ENCODE results near the gene XYLT2.

Gene XYLT2

DNA sequence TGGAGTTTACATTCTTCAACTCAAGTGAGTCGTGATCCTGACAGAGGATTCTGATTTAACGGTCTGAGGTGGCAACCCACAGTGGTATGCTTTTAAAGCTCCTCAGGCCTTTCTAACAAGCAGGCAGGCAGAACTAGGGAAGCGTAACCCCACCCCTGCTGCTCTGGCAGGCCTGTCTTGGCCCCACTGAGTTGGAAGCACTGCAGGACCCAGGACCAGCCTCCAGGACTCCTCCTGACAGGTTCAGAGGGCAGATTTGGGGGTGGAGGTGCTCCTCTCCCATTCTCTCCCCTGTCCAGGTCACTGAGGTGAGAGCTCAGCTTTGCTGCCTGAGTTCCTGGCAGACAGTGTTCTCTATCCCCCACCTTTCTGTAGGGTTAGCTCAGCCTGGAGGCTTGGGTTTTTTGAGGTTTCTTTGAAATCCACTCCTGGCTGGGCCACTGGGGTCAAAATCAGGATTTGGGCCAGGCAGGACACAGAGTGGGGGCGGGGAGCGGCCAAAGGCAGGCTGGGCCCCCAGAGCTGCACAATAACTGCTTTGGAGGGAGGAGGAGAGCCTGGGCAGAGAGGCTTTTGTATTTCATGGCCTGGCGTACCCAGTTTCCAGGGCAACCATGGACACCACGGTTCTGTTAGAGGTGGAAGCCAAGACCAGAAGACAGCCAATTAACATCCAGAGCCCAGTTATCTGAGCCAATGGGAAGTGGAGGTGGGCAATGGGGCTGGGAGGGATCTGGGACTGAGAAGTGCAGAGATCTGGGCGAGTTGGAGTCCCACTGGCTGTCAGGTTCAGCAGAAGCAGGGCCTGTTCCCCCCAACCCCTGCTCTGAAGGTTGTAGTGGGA lies 17.5 kb downstream of the XYLT2 start:
- DNase-seq (ENCODE audit: low read depth in 1 of 2, low spot score in 1 of 2): no peak

DNA sequence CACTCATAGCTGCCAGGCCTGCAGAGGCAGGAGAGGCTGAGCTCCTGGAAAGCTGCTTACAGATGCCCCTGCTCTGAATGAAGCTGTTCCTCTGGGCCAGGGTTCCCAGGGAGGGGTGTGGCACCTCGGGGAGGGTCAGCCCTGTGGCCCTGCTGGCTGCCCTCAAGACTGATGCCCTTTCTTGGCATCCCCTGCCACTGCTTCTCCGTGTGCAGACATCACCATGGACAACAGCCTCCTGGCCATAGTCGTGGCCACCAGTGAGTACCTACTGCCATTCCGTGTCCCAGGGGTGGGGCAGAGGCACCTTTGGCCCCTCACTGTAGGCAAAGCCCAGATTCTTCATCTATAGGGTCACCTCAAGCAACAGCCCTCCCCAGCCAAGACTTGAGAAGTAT lies 18.1 kb downstream of the XYLT2 start:
- DNase-seq (ENCODE audit: low read depth in 1 of 2, low spot score in 1 of 2): no peak

- DNase-seq (ENCODE audit: low read depth in 1 of 2, low spot score in 1 of 2): no peak
Measured at GRCh38 chr17:50364715-50365114, 18.8 kb downstream of the XYLT2 start.

GRCh38 chr17:50365165-50365564 lies 19.2 kb downstream of the XYLT2 start:
- no peak for DNase-seq (ENCODE audit: low read depth in 1 of 2, low spot score in 1 of 2)

DNA sequence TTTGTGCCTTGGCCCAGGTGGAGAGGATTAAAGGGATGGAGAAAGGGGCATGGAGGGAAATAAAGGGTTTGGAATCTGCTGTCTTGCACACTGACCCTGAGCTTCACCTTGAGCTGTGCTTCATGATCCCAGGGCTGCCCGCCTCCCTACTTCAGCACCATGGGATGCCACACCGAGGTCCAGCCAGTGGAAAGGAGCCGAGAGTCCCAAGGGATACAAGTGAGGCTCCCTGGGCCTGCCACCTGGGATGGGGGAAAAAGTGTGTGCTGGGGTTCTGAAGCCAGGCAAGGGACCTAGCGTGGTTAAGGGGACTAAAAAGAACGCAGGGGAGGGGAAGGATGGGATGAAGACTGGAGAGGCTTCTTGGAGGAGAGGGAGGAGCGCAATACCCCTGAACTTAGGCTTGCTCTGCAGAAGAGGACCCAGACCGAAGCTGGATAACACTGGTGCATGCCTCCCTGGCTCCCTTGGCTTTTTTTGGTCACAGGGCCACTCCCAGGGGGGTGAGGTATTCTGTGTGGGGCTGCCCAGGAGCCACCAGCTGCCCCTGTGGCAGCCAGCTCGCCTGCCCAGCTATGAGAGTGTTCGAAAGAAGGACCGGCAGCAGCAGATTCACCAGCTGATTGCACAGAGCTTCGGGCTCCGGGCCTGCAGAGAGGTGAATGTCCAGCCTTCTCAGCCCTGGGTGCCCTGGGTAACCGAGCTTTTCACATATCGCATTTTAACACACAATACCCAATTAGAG lies 19.9 kb downstream of the XYLT2 start:
- DNase-seq (ENCODE audit: low read depth in 1 of 2, low spot score in 1 of 2): no peak

DNA sequence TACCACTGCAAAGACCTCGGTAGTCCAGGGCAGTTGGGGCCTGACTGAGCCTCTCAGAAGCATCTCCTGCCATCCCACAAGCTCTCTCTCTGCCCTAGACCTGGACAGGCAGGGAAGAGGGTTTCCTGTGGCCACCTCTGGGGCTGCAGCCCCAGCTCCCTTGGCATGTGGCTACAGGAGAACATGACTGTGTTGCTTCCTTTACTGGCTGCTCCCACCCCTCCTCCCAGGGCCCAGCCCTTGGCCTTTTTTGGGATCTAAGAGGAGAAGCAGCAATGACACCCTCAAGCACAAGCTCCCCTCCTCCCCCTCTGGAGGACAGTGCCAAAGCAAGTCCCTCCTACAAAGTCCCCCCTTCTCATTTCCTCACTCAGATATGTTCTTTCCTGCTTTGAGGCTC lies 21.5 kb downstream of the XYLT2 start:
- DNase-seq (ENCODE audit: low read depth in 1 of 2, low spot score in 1 of 2): no peak

GRCh38 chr17:50370052-50370451 lies 24.1 kb downstream of the XYLT2 start:
- DNase-seq (ENCODE audit: low read depth in 1 of 2, low spot score in 1 of 2): no peak

DNA sequence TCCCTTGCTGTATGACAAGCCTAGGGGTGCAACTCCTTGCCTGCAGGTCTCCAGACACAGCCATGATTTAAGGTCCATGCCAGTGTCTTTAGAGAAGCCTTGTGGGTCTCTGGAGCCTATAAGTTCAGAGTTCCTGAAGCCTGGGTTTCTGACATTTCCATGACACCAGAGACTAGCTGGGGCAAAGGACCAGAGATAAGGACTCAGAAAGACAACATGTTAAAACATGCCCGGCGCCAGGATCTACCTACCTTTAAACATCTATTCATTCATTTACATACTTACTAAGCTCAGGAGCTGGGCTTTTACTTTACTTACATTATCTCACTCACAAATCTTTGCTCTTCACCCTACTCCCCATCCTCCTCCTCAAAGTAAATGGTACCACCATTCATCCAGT lies 25.6 kb downstream of the XYLT2 start:
- no peak for DNase-seq (ENCODE audit: low read depth in 1 of 2, low spot score in 1 of 2)

GRCh38 chr17:50372222-50372757 lies 26.4 kb downstream of the XYLT2 start:
- no peak for DNase-seq (ENCODE audit: low read depth in 1 of 2, low spot score in 1 of 2)

DNA sequence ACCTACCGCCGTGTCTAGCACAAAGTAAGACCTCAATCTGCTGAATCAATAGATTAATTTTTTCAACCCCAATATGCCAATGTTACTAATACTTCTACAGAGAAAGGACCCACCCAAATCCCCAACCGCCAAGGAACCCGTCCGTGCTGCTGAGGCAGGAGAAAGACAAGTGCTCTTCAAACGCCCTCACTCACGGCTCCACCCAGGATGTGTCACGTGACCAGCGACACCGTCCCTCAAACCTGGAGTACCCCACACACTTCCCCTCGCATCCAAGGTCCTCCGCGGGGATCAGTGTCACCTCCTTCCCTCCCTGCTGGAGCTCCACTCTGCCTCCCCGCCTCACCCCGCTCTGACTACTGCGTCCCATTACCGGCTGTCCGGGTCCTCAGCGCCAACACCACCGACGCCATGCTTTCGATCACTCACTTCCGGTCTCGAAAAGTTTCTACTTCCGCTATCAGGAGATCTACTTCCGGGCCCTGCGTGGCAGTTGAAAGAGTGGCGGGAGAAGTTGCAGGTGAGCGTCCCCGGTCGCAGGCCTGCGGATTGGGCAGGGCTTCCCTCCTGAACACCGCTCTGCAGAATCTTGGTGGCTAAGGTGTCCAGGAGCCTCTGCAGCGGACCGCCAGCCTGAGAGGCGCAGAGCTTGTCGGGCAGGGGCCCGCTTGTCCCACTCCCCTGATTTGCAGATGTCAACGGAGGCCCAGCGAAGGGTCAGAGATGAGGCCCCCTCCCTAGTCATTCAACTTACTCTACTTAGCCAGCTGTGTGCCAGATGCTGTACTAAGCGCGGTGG lies 27.0 kb downstream of the XYLT2 start, which contains the start of the genes EME1 and MRPL27:
EME1 (plus strand) TSS at position 472 of the 799 bp plus-strand sequence. CDS start 1,980 bp downstream, outside the sequence.
MRPL27 (minus strand) TSS at position 427 of the 799 bp plus-strand sequence; CDS start at position 413, 14 bp downstream.
- peak; percentile 69 to 72 for DNase-seq (ENCODE audit: low read depth in 1 of 2, low spot score in 1 of 2)

DNA sequence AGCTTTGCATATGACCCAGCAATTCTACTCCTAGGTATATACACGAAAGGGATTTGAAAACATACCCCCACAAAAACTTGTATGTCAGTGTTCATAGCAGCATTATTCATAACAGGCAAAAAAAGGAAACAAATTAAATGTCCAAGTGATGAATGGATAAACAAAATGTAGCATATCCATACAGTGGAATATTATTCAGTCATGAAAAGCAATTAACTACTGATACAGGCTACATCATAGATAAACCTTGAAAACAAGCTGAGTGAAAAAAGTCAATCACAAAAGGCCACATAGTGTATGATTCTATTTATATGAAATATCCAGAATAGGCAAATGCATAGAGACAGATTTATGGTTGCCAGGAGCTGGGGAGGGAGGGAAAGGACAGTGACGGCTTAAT lies 27.8 kb downstream of the XYLT2 start:
- DNase-seq (ENCODE audit: low read depth in 1 of 2, low spot score in 1 of 2): no peak

DNA sequence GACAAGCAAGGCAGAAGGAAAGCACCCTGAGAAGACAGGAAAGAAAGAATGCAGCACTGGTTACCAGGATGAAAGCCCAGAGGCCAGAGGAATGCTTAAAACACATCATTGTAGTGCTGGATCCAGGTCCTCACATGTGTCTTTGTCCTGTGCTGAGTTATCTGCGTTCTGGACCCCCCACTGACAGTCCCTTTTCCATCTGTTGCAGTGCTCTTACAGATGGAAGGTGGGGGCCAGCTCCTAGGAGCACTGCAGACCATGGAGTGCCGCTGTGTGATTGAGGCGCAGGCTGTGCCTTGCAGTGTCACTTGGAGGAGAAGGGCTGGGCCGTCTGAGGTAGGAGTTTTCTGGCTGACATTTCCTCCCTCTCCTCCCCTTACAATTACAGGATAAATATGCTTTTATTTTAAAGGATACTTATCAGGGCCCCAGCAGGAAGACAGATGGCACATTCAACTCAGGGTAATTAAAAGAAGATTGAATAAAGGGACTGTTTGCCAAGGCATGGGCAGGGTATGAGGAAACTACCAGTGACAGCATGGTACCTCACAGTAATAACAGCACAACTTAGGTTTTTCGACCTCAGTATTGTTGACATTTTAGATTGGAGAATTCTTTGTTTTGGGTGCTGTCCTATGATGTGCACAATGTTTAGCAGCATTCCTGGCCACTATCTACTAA lies 30.1 kb downstream of the XYLT2 start:
- no peak for DNase-seq (ENCODE audit: low read depth in 1 of 2, low spot score in 1 of 2)

- no peak for DNase-seq (ENCODE audit: low read depth in 1 of 2, low spot score in 1 of 2)
Measured at GRCh38 chr17:50379351-50380132, 33.6 kb downstream of the XYLT2 start.

DNA sequence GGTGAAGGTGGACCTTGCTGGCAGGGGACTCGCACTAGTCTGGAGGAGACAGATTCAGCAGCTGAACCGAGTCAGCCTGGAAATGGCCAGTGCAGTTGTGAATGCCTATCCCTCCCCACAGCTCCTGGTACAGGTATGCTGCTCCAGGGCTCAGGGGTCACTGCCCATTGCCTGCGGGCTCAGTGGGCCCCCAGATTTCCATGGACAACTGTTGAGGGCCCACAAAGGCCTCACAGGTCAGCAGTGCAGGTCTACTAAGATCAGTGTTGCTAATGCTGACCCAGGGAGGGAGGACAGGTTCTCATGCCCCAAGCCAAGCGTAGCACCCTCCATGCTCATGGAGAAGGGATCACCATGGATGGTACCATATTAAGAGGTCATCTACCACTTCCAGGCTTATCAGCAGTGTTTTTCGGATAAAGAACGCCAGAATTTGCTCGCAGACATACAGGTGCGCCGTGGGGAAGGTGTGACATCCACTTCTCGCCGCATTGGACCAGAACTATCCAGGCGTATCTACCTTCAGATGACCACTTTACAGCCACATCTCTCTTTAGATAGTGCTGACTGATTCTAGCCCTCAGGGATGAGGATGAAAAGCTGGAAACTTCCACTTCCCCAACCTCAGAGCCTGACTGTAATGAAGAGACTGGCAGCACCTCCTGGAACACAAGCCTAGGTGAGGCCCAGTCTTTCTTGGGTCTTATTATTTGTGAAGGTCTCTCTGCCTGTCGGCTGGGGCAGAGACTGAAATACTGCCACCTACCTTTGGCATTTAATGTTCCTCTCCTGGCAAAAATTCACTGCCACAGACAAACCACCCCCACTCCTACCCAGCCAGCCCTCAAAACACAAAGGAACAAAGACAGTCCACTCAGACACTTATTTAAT lies 34.7 kb downstream of the XYLT2 start:
- DNase-seq (ENCODE audit: low read depth in 1 of 2, low spot score in 1 of 2): no peak

GRCh38 chr17:50381260-50381815 lies 35.4 kb downstream of the XYLT2 start:
- DNase-seq (ENCODE audit: low read depth in 1 of 2, low spot score in 1 of 2): no peak

DNA sequence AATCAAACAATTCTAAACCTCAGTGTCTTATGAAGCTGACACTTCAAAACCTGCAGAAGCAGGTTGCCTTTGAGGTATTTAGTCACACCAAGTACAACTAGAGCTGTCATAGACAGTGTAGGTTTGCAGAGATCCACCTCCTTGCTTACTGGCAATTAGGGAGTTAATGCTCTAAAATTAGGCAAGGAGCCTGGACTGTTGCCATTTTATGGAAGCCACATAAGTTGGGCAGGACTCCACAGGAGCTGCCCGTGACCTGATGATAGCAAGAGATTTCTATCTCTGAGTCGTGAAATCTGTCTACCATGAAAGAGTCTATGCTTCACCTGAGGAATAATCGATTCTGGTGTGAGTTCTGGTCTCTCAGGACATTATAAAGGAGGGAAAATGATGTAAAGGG lies 36.0 kb downstream of the XYLT2 start:
- DNase-seq (ENCODE audit: low read depth in 1 of 2, low spot score in 1 of 2): no peak

DNA sequence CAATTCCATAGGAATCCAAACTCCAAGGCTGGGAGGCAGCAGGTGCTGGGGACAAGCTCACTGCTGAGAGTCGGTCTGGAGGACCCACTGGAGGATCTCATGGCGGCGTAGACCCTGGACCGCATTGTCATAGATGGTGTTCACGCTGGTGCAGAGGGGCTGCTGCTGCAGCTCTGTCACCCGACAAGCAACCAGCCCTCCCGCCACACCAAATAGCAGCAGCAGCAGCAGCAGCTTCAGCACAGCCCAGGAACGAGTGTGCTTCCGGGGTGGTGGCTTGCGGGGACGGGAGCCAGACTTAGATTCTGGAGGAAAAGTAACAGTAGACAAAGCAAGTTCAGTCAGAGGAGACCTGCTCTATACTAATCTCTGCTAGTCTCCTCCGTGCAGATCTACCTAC lies 37.0 kb downstream of the XYLT2 start:
- DNase-seq (ENCODE audit: low read depth in 1 of 2, low spot score in 1 of 2): no peak

GRCh38 chr17:50386510-50386909 lies 40.6 kb downstream of the XYLT2 start:
- no peak for DNase-seq (ENCODE audit: low read depth in 1 of 2, low spot score in 1 of 2)

Measured in activated T-helper 1 cell treated with anti-CD3 and anti-CD28 coated beads, Interleukin-2, amount 50 U/mL, for 16 hours (primary cell).